HFF-Myc (cell line): ENCODE results near the gene STON2.

ENCODE experiments used
- DNase-seq: peaks from one replicate; pipeline ENCODE4 v3.0.0-alpha.2; 2011; ENCODE audit warnings: low read depth; ENCODE audit errors: extremely low read depth
- H3K4me3 ChIP-seq: replicated peaks from 2 replicates; pipeline ENCODE4 v1.5.1; 2011; ENCODE audit warnings: low read depth, mild to moderate bottlenecking, control low read depth, low read length
- CTCF ChIP-seq: IDR thresholded peaks from 2 replicates; pipeline ENCODE4 v1.5.1; 2012; ENCODE audit warnings: mild to moderate bottlenecking, low read depth, low read length, control low read depth; ENCODE audit errors: missing control alignments

Gene STON2

DNA sequence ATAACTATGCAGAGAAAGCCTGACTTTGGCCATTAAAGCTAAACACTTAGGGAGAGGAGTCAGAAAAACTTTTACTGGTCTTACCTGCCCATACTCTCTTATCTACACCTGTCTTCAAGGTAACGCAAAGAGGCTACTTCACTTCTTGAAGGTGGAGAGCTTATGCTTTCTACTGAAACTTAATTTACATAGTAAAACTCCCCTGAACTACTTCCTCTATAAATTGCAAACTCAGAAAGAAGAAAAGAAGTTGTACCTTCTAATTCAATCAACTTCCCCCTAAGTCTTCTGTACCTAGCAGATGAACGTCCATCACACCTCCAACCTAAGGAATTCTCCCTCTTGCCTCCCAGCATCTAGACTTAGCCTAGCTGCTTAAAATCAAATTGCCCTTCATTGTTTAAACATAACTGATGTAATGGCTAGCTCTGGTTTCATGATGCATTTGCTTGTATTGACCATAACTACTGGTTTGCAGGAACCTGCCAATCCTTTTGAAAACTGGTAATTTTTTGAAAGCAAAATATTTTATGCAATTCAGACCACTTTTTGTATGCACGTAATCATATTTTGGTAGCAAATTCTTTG is 87.7 kb downstream of the STON2 start:
- H3K4me3 ChIP-seq: no peak overlapping the region
- no peak for DNase-seq
- TF ChIP-seq CTCF: no peak

DNA sequence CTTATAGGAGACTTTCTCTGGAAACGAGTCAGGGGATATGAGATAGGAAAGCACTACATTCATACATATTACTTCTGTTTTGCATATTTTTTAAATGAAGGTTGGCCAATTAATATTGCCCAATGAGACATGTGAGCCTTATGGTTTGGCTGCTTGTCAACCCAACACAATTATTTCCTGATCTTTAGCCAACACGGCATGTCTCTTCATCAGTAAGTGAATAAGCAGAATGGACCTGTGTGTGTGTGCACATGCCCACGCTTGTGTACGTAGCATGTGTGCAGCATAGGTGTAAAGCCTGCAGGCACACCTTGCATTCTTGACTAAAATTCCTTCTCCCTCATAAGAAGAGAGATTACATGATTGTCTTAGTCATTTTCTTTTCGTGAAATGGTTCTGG is 88.3 kb downstream of the STON2 start:
- no peak for DNase-seq
- no peak for TF ChIP-seq CTCF
- H3K4me3 ChIP-seq: no peak overlapping the region

GRCh38 chr14:81311141-81311540 is 89.0 kb downstream of the STON2 start:
- TF ChIP-seq CTCF: no peak
- no peak overlapping the region for H3K4me3 ChIP-seq
- no peak for DNase-seq

DNA sequence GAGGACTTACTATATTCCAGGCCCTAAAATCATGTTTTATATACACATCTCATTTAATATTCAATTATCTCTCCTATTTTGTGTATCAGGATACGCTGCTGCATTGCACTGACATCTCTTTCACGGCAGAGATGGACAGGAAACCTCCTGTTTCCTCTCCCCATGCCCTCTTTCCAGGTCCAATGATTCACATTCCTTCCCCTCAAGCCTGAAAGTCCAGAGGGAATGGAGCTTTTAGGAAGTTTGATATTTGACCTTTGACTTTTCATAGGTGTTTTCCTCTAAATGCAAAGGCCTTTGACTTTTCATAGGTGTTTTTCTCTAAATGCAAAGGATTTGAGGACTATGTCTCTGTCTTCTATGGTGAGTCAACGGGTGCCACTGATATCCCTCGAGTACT is 89.5 kb downstream of the STON2 start:
- no peak for TF ChIP-seq CTCF
- no peak overlapping the region for H3K4me3 ChIP-seq
- DNase-seq: no peak

DNA sequence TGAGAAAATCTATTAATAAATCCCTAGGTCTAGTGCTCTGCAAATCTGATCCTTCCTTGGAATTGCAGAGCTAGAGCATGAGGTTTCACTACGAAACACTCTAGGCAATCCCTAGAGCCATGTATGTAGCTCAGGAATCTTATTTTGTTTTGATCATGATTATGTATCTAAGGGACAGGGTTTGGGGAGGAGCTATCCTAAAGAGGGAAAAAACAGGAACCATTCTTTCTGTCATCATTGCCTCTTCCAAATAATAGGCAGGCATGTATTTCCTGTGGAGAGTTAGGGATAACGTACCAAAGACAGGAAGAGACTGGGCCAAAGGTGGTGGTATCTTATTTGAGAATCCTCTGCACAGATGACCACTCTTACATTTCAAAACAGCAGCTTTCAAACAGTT is 90.6 kb downstream of the STON2 start:
- no peak overlapping the region for H3K4me3 ChIP-seq
- DNase-seq: no peak
- TF ChIP-seq CTCF: no peak

- TF ChIP-seq CTCF: no peak
- H3K4me3 ChIP-seq: no peak overlapping the region
- DNase-seq: no peak
Measured at GRCh38 chr14:81305743-81306142, 94.4 kb downstream of the STON2 start.

DNA sequence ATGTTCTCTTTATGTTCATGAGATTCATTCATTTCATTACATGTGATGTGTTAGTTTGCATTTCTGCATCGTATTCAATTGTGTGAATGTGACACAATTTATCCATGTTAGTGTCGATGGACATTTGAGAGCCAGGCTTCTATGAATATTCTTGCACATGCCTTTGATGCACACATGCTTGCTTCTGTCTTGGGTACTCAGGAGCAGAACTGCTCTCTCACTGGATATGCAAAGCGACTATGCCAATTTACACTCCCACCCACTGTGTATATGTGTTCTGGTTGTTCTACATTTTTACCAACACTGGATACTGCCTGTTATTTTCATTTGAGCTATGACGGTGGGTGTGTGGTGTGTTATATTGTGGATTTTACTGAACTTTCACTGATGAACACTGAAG is 95.1 kb downstream of the STON2 start:
- no peak for TF ChIP-seq CTCF
- DNase-seq: no peak
- H3K4me3 ChIP-seq: no peak overlapping the region
